Caco-2 (cell line): Measurements from ENCODE around the gene CNPY4. TPM values are rescaled to one million over a fixed set of nuclear protein-coding genes. Genes with fewer than 3 reads are reported as not detected.

Experiments
- BruUV-seq: library from RNA; stranded (reverse); fragments of 400-500 nt; replicated peaks from 2 replicates; lab custom pipeline; 2021; lab: Mats Ljungman, UMichigan
- CTCF ChIA-PET: fragments of 300-600 bp; sonication (Branson Sonifier 250); formaldehyde crosslinking; loops from one replicate; lab custom pipeline; 2022; ENCODE audit warnings: antibody characterized with exemption; lab: Charles Lee
- POLR2A ChIA-PET: fragments of 300-600 bp; sonication (Branson Sonifier 250); formaldehyde crosslinking; loops from one replicate; lab custom pipeline; 2022; ENCODE audit warnings: antibody characterized with exemption; lab: Charles Lee
- DNase-seq, 2 experiments: peaks; one replicate each; pipeline versions ENCODE4 v3.0.0 to v3.0.0-alpha.2; 2020 to 2022
- H3K27me3 ChIP-seq: replicated peaks from 2 replicates; pipeline ENCODE4 v1.6.0; 2011; ENCODE audit warnings: low read length; ENCODE audit not compliant: control insufficient read depth, insufficient read depth
- H3K36me3 ChIP-seq: 2 replicates; pipeline ENCODE4 v1.5.1; 2011; ENCODE audit warnings: low read length; ENCODE audit not compliant: control insufficient read depth, insufficient read depth
- H3K4me1 ChIP-seq: fragments of 250-450 bp; sonication (Bioruptor Pico); 2 replicates; pipeline ENCODE4 v1.5.1; 2020; ENCODE audit warnings: mild to moderate bottlenecking
- H3K4me3 ChIP-seq: 2 replicates; pipeline ENCODE4 v1.5.1; 2011; ENCODE audit warnings: low read depth, mild to moderate bottlenecking, control low read depth, low read length
- H3K9me3 ChIP-seq: fragments of 250-450 bp; sonication (Bioruptor Pico); 2 replicates; pipeline ENCODE4 v1.5.1; 2020; ENCODE audit warnings: mild to moderate bottlenecking, moderate library complexity
- H3K27ac Mint-ChIP-seq: one replicate; pipeline ENCODE4 v1.8.0; 2022; ENCODE audit warnings: mixed read lengths; ENCODE audit not compliant: unreplicated experiment
- H3K27me3 Mint-ChIP-seq: one replicate; pipeline ENCODE4 v1.8.0; 2022; ENCODE audit warnings: mixed read lengths; ENCODE audit not compliant: insufficient read depth, unreplicated experiment
- H3K36me3 Mint-ChIP-seq: one replicate; pipeline ENCODE4 v1.8.0; 2022; ENCODE audit warnings: mild to moderate bottlenecking, mixed read lengths; ENCODE audit not compliant: insufficient read depth, unreplicated experiment
- H3K4me1 Mint-ChIP-seq: one replicate; pipeline ENCODE4 v1.8.0; 2022; ENCODE audit warnings: low read depth, mixed read lengths; ENCODE audit not compliant: unreplicated experiment
- H3K4me3 Mint-ChIP-seq: one replicate; pipeline ENCODE4 v1.8.0; 2022; ENCODE audit warnings: mild to moderate bottlenecking, moderate library complexity, mixed read lengths; ENCODE audit not compliant: unreplicated experiment
- H3K9me3 Mint-ChIP-seq: one replicate; pipeline ENCODE4 v1.8.0; 2022; ENCODE audit warnings: mixed read lengths; ENCODE audit not compliant: unreplicated experiment
- intact Hi-C: fragments of 100-400 bp; cut with micrococcal nuclease; formaldehyde crosslinking; loops from one replicate; pipeline ENCODE4 v1.10.0; 2022; ENCODE audit not compliant: unreplicated experiment
- total RNA-seq: library from RNA; stranded (reverse); gene quantifications from 2 replicates; pipeline ENCODE4 v1.2.3, GENCODE V29; 2022
- TF ChIP-seq, protein P1 (sequence below), 2 experiments: fragments of 200-600 bp in 1 of 2; IDR thresholded peaks; 1 replicate in 1 of 2; 2 replicates in 1 of 2; pipeline versions ENCODE4 v1.5.1 to v1.8.0; 2011 to 2022; ENCODE audit warnings: antibody characterized with exemption in 1 of 2, control low read depth in 1 of 2, inconsistent platforms in 1 of 2, low read depth in 1 of 2, low read length in 1 of 2, mild to moderate bottlenecking in 1 of 2, moderate library complexity in 1 of 2; ENCODE audit not compliant: insufficient read depth in 1 of 2, severe bottlenecking in 1 of 2, unreplicated experiment in 1 of 2

Gene CNPY4
- total RNA-seq, 1 experiment from 2014 or later: 10.1 TPM

DNA sequence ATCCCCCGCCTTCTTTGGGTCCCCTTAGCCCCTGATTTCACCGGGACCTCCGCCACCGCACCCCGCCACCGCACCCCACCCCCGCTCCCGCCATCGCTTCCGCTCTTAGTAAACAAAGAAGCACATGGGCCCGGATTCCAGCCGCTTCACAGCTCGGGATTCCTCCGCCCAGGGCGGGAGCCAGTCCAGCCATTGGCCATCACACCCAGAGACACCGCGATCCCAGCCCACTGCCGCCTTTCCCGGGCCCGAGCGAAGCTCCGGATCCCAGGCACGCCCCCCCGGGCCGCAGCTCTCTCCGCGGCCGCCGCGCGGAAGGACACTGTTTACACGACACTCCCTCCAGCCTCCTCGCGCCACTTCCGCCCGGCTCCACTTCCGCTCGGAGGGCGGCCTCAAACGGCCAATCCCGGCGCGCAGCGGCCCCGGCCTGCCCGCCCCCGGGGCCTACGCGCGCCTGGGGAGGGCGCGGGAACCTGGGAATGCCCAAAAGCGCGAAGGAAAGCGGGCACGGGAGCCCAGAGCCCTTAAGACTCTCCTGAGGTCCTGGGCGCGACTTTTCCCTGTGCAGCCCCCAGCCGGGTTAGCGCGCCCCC, 18.9 kb upstream of the CNPY4 start:
- DNase-seq: peak; percentile 97
- POLR2A ChIA-PET: interaction anchor here (0.5 to 2.7 kb wide), 10 partner anchors 13 to 99 kb away, joined by 3 to 23 read pairs (median 8); partner anchors contain the start of genes GPC2, LAMTOR4, MBLAC1 and STAG3
- no TSS peak for BruUV-seq
- Histone ChIP-seq H3K36me3 (peaks cover 12% of the 10 kb centered on the region), H3K4me1 (peaks cover 5% of the 10 kb centered on the region; the same call in 1 of the 2 replicates), H3K9me3 (no peaks in the 10 kb centered on the region), H3K4me3 (peak overlapping the region; percentile 93), H3K27me3 (no peaks in the 10 kb centered on the region)
- no peaks in the 10 kb centered on the region for H3K27me3 Mint-ChIP-seq
- CTCF ChIA-PET: interaction anchor here (0.5 to 2.2 kb wide), 5 partner anchors 11 to 51 kb away, joined by 3 to 8 read pairs (median 4); no protein-coding TSS in a partner anchor
- peak overlapping the region; percentile 99 for H3K27ac Mint-ChIP-seq
- H3K36me3 Mint-ChIP-seq: peaks cover 85% of the 10 kb centered on the region
- peak overlapping the region; percentile 95 for H3K4me3 Mint-ChIP-seq
- TF ChIP-seq, protein P1, sequence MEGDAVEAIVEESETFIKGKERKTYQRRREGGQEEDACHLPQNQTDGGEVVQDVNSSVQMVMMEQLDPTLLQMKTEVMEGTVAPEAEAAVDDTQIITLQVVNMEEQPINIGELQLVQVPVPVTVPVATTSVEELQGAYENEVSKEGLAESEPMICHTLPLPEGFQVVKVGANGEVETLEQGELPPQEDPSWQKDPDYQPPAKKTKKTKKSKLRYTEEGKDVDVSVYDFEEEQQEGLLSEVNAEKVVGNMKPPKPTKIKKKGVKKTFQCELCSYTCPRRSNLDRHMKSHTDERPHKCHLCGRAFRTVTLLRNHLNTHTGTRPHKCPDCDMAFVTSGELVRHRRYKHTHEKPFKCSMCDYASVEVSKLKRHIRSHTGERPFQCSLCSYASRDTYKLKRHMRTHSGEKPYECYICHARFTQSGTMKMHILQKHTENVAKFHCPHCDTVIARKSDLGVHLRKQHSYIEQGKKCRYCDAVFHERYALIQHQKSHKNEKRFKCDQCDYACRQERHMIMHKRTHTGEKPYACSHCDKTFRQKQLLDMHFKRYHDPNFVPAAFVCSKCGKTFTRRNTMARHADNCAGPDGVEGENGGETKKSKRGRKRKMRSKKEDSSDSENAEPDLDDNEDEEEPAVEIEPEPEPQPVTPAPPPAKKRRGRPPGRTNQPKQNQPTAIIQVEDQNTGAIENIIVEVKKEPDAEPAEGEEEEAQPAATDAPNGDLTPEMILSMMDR (IDR thresholded peaks at IDR 0.05; ENCODE audit: insufficient read depth in 1 of 2, low read depth in 1 of 2, low read length in 1 of 2, severe bottlenecking in 1 of 2, unreplicated experiment in 1 of 2): no peak
- peaks cover 23% of the 10 kb centered on the region for H3K4me1 Mint-ChIP-seq
- intact Hi-C loops: loop anchor here (1.0 to 2.0 kb wide), 3 partner anchors 12 to 25 kb away; partner anchors contain the start of genes COPS6 and ZNF3
- H3K9me3 Mint-ChIP-seq: no peaks in the 10 kb centered on the region

DNA sequence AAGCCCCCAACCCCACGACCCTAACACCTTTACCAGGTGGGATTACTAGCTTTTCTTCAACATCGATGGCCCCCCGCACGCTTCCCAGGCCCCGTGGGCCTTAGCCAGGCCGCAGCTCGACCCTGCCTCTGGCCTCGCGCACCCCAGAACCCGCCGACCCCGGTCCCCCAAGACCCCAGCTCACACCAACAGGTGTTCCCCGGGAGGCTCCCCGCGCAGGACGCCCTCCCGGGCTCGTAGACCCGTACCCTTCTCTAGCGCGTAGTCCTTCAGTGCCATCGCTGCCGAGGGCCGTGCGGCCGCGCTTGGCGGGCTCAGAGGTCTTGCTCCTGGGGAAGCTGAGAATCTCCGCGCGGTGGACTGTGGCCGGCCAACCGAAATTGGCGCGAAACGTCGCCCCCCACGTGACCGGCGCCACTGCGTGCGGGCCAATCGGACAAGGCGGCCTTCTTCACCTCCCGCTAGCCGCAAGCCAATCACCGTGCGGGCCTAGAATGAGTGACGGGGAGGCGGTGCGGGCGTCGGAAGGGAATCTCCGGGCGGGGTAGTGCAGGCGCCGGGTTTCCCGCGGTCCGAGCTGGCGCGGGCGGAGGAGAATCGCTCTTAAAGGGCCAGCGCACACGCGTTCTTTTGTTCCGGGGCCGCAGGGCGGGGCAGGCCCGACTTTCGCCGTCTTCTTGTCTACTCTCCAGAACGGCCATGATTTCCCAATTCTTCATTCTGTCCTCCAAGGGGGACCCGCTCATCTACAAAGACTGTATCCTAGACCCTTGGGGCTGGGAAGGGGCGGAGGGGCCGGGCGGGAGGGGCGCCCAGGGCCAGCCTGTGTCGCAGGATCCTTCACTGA, 18.2 kb upstream of the CNPY4 start, which contains the start of the genes AP4M1 and MCM7:
Gene AP4M1, plus strand, starts transcription at position 628 of the 847 bp plus-strand sequence. Its CDS starts 72 bp downstream, at position 700.
Gene MCM7, minus strand, starts transcription at position 382 of the 847 bp plus-strand sequence. Its CDS starts 103 bp downstream, at position 279.
- TSS peak; percentile 46 for BruUV-seq
- Histone ChIP-seq H3K4me3 (peak within 1 kb of the TSS; percentile 93), H3K27me3 (no peaks in the 10 kb centered on the region), H3K4me1 (peaks cover 5% of the 10 kb centered on the region; the same call in 1 of the 2 replicates), H3K9me3 (no peaks in the 10 kb centered on the region), H3K36me3 (peaks cover 14% of the 10 kb centered on the region)
- Mint-ChIP-seq H3K4me3 (peak within 1 kb of the TSS; percentile 95), H3K4me1 (peaks cover 23% of the 10 kb centered on the region), H3K9me3 (no peaks in the 10 kb centered on the region), H3K27ac (peak within 1 kb of the TSS; percentile 99), H3K27me3 (no peaks in the 10 kb centered on the region), H3K36me3 (peaks cover 84% of the 10 kb centered on the region)
- TF ChIP-seq, protein P1 (IDR thresholded peaks at IDR 0.05; ENCODE audit: insufficient read depth in 1 of 2, low read depth in 1 of 2, low read length in 1 of 2, severe bottlenecking in 1 of 2, unreplicated experiment in 1 of 2): no peak
- DNase-seq: peak; percentile 99 to 100
- intact Hi-C loops: loop anchor here (1.0 to 2.0 kb wide), 2 partner anchors 20 to 24 kb away; partner anchors contain the start of gene ZNF3
- CTCF ChIA-PET: interaction anchor here (0.5 to 2.2 kb wide), 6 partner anchors 11 to 327 kb away, joined by 3 to 8 read pairs (median 4); partner anchors contain the start of gene ZCWPW1
- POLR2A ChIA-PET: interaction anchor here (0.6 to 2.7 kb wide), 14 partner anchors 9 to 100 kb away, joined by 3 to 23 read pairs (median 6); partner anchors contain the start of genes LAMTOR4, MBLAC1 and ZSCAN21
